NT2/D1 (cell line): ENCODE results near the gene ELFN2.

Source experiments
- DNase-seq: peaks from one replicate; pipeline ENCODE4 v3.0.0-alpha.2; 2011; ENCODE audit warnings: low read depth, low spot score
- H3K27me3 ChIP-seq: 2 replicates; pipeline ENCODE4 v1.6.0; 2011; ENCODE audit warnings: mild to moderate bottlenecking; ENCODE audit not compliant: insufficient read length, insufficient read depth
- H3K36me3 ChIP-seq: 2 replicates; pipeline ENCODE4 v1.6.1; 2011; ENCODE audit warnings: mild to moderate bottlenecking, low read length, mixed read lengths; ENCODE audit not compliant: insufficient read depth, insufficient read length
- H3K4me1 ChIP-seq: 2 replicates; pipeline ENCODE4 v1.5.1; 2011; ENCODE audit not compliant: insufficient read depth, insufficient read length
- H3K4me3 ChIP-seq: 2 replicates; pipeline ENCODE4 v1.5.1; 2011; ENCODE audit warnings: low read depth; ENCODE audit not compliant: insufficient read length
- H3K9ac ChIP-seq: 2 replicates; pipeline ENCODE4 v1.6.0; 2011; ENCODE audit warnings: low read depth; ENCODE audit not compliant: insufficient read length
- H3K9me3 ChIP-seq: 2 replicates; pipeline ENCODE4 v1.5.1; 2011; ENCODE audit warnings: mild to moderate bottlenecking, low read length; ENCODE audit not compliant: insufficient read depth
- SUZ12 ChIP-seq: IDR thresholded peaks from 2 replicates; pipeline ENCODE4 v1.6.1; 2011; ENCODE audit not compliant: insufficient read length, insufficient read depth; ENCODE audit errors: extremely low read depth
- YY1 ChIP-seq: IDR thresholded peaks from 2 replicates; pipeline ENCODE4 v1.6.1; 2011; ENCODE audit not compliant: insufficient read length, insufficient read depth
- ZNF274 ChIP-seq: IDR thresholded peaks from 2 replicates; pipeline ENCODE4 v1.6.1; 2011; ENCODE audit warnings: mild to moderate bottlenecking, low read depth, low read length

The ELFN2 gene

DNA sequence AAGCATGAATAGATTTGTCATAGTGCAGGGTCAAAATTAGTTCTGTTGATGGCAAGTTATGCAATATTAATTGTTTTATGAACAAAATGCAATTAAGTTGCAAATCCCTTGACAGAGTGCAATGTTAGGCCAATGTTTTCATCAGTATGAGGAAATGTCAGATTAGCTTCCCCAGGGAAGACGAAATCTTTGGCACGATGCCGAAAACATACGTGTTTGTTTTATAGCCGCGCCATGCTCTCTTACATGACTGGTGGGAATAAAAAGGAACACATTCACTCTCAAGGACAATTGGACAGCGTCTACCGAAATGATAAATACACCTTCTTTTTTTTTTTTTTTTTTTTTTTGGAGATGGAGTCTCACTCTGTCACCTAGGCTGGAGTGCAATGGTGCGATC is 31.9 kb upstream of the ELFN2 start:
- no peaks in the 10 kb centered on the region for H3K36me3 ChIP-seq
- no peak overlapping the region for H3K4me3 ChIP-seq
- TF ChIP-seq SUZ12 (no peak), YY1 (no peak), ZNF274 (no peak)
- H3K4me1 ChIP-seq: peaks cover 16% of the 10 kb centered on the region
- H3K9me3 ChIP-seq: peaks cover 2% of the 10 kb centered on the region; the same call in 1 of the 2 replicates
- H3K27me3 ChIP-seq: no peaks in the 10 kb centered on the region
- H3K9ac ChIP-seq: no peak overlapping the region
- no peak for DNase-seq

DNA sequence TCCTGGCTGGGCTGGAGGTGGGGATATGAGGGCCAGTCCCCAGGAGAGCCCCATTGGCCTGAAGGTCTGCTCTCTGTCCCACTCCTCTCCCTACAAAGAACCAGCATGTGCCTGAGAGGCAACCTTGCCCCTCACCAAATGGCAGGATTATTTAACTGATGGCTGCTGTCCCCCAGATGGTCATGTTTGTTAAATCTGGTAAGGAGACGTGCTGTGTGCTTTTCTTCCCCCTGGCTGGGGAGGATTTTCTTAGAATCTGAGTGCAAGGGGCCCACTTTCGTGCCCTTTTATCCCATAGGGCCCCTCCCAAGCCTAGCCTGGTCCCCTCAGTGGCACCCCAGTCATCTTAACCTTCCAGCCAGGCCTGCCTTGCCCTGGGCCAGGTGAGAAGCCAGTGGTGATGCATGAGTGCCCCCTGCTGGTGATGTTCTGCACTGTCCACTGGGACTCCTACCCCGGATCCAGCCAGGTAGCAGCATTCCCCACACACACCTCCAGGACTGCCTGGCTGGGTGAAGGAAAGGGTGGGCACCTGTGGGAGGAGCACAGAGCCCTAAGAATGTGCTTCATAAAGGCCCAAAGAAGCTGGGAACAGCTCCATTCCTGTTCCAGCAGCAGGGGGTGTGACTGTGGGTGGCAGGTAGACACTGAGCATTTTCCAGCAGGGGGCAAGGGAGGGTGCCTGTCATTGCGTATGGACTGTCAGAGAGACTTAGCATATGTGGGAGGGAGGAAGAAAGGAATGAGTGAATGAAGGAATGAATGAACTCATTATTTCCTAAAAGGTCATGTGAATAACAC is 30.0 kb upstream of the ELFN2 start:
- Histone ChIP-seq H3K36me3 (no peaks in the 10 kb centered on the region), H3K4me3 (no peak overlapping the region), H3K9me3 (peaks cover 4% of the 10 kb centered on the region; the same call in 1 of the 2 replicates), H3K27me3 (no peaks in the 10 kb centered on the region), H3K9ac (no peak overlapping the region), H3K4me1 (peaks cover 16% of the 10 kb centered on the region)
- TF ChIP-seq ZNF274 (no peak), YY1 (no peak), SUZ12 (no peak)
- DNase-seq: peak; percentile 47

DNA sequence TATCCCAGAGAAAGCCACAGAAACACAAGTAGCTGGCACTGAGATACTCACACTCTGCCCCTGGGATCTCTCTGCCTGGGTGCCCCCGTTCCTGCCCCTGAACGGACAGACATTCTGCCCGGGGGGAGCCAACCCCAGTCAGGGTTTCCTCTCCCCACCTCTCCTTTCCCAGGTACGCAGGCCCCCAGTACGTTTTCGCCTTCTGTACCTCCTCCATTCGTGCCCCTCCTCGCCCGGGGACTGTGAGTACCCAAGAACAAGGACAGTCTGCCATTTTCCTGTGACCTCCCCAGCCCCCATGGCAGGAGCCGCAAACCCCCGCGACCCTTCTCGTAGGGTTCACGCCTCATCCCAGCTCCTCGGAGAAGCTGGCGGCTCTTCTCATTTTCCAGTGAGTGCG is 29.1 kb upstream of the ELFN2 start:
- Histone ChIP-seq H3K4me3 (no peak overlapping the region), H3K9me3 (peaks cover 4% of the 10 kb centered on the region; the same call in 1 of the 2 replicates), H3K27me3 (no peaks in the 10 kb centered on the region), H3K36me3 (no peaks in the 10 kb centered on the region), H3K4me1 (peaks cover 16% of the 10 kb centered on the region), H3K9ac (no peak overlapping the region)
- no peak for DNase-seq
- TF ChIP-seq SUZ12 (no peak), ZNF274 (no peak), YY1 (no peak)

DNA sequence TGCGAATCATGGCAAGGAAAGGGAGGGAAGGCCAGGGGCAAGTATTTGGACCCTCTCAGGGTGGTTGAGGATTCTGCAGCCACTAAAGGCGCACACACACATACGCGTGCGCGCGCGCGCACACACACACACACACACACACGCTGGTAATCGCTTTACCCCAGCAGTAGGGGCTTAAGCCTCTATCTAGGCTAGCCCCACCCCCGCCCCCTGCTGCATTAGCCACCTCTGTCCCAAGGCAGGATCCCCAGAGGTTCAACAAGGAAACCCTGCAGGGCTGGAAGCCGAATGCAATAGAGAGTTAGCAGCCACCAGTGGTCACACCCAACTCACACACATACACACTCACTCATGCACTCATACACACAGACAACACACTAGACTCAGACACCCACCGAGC is 28.6 kb upstream of the ELFN2 start:
- no peak for DNase-seq
- Histone ChIP-seq H3K4me1 (peaks cover 16% of the 10 kb centered on the region), H3K9ac (no peak overlapping the region), H3K9me3 (peaks cover 4% of the 10 kb centered on the region; the same call in 1 of the 2 replicates), H3K27me3 (no peaks in the 10 kb centered on the region), H3K4me3 (no peak overlapping the region), H3K36me3 (no peaks in the 10 kb centered on the region)
- TF ChIP-seq ZNF274 (no peak), YY1 (no peak)

DNA sequence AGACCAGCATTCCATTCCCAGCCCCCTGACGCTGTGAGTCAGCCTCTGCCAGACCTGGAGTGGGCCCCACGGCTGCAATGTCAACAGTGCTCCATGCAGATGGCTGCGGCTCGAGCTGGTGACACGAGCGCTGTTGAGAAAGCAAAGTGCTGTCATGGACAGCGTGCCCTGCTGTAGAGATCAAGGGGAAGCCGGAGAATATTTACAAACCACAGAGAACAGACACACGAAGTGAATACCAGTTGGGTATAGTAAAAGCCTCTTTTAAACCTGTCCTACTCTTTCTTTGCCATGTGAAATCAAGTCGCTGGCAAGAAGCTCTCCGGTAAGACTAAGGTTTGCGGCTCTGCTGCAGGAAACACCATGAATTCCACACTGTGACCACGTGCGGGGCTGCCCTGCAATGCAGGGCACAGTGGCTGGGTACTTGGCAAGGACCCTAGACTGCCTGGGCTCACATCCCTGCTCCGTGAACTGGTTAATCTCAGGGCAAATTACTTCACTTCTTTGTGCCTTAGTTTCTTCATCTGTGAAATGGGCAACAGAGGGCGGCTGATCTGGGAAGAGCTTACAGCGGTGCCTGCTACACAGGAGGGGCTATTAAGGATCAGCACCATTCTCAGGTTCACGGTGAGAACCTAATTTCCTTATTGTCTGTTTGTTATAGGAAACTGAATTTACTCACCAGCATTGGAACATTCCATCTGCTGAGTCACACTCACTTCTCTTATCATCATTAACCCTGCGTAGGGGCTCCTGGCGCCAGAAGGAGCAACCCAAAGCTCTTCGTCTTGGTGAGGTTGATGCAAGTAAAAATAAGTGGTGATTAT is 27.8 kb upstream of the ELFN2 start:
- DNase-seq: no peak

DNA sequence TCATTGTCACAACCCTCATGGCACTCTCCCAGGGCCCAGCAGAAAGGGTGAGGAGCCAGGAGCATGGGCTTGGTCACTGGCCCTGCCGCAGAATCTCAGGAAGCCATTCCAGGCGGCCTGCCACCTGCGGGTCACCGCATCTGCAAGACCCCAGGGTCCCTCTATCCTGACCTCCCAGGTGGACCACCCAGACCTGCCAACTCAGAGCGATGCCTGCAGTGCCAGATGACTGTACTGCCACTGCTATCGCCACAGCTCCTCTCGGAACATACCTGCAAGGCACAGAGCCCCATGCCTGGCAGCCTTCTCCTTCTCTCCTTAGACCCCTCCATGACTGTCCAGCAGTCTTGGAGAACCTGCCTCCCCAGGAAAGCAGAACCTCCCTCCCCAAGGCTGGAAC is 26.4 kb upstream of the ELFN2 start:
- Histone ChIP-seq H3K4me1 (peaks cover 18% of the 10 kb centered on the region), H3K36me3 (no peaks in the 10 kb centered on the region), H3K4me3 (no peak overlapping the region), H3K9me3 (peaks cover 4% of the 10 kb centered on the region; the same call in 1 of the 2 replicates), H3K9ac (no peak overlapping the region), H3K27me3 (no peaks in the 10 kb centered on the region)
- TF ChIP-seq SUZ12 (no peak), YY1 (no peak), ZNF274 (no peak)
- no peak for DNase-seq

More for the DNA sequence above, 27.8 kb upstream of the ELFN2 start:
- TF ChIP-seq ZNF274: no peak
- TF ChIP-seq YY1: no peak
- TF ChIP-seq SUZ12: no peak
- H3K4me3 ChIP-seq: no peak overlapping the region
- H3K9me3 ChIP-seq: peaks cover 4% of the 10 kb centered on the region; the same call in 1 of the 2 replicates
- no peaks in the 10 kb centered on the region for H3K36me3 ChIP-seq
- H3K9ac ChIP-seq: no peak overlapping the region
- H3K27me3 ChIP-seq: no peaks in the 10 kb centered on the region
- H3K4me1 ChIP-seq: peaks cover 16% of the 10 kb centered on the region

DNA sequence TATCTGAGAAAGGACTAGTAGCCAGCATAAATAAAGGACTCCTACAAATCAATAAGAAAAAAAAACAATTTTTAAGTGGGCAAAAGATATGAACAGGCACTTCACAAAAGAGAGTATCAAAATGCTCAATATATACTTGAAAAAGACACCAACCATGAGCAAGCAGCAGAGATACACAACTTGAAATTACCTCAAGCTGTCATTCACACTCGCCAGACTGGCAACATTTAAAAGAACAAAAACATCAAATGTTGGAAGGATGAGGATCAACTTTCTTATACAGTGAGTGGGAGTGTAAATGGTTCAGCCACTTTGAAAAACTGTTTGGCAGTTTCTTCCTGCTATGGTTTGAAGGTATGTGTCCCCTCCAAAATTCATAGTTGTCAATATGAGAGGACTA is 23.9 kb upstream of the ELFN2 start:
- no peaks in the 10 kb centered on the region for H3K27me3 ChIP-seq
- no peak overlapping the region for H3K9ac ChIP-seq
- TF ChIP-seq YY1 (no peak), ZNF274 (no peak), SUZ12 (no peak)
- no peaks in the 10 kb centered on the region for H3K36me3 ChIP-seq
- no peak overlapping the region for H3K4me3 ChIP-seq
- no peak for DNase-seq
- peaks cover 8% of the 10 kb centered on the region for H3K4me1 ChIP-seq
- H3K9me3 ChIP-seq: peaks cover 4% of the 10 kb centered on the region; the same call in 1 of the 2 replicates
